Adrenal gland (tissue), 12 donors: ENCODE measurements around the gene CTSS. TPM values are rescaled to one million over a fixed set of nuclear protein-coding genes. Genes with fewer than 3 reads are reported as not detected.

Experiments used
- DNase-seq, 7 donors: peaks; one replicate each; pipeline ENCODE4 v3.0.0-alpha.2; 2019 to 2020
- H3K27ac ChIP-seq, 5 donors: fragments of 200-600 bp; sonication (generic) in 4 of 5; 1 replicate in 3 of 5; 2 replicates in 2 of 5; pipeline versions ENCODE4 v1.5.1 to v1.8.0; 2016 to 2020; ENCODE audit warnings: mild to moderate bottlenecking in 1 of 5
- H3K27me3 ChIP-seq: fragments of 200-600 bp; 2 replicates; pipeline ENCODE4 v1.8.0; 2021
- H3K36me3 ChIP-seq, 2 donors: fragments of 200-600 bp; replicated peaks in 1 of 2; 1 replicate in 1 of 2; 2 replicates in 1 of 2; pipeline versions ENCODE4 v1.5.1 to v1.8.0; 2018 to 2022
- H3K4me1 ChIP-seq, 2 donors: fragments of 200-600 bp; replicated peaks in 1 of 2; 1 replicate in 1 of 2; 2 replicates in 1 of 2; pipeline versions ENCODE4 v1.5.1 to v1.8.0; 2018 to 2021
- H3K4me3 ChIP-seq, 4 donors: fragments of 200-600 bp; sonication (generic) in 3 of 4; one replicate each; pipeline ENCODE4 v1.5.1; 2016 to 2018
- H3K9me3 ChIP-seq, 3 donors: fragments of 200-600 bp; sonication (generic) in 1 of 3; replicated peaks in 1 of 3; 1 replicate in 2 of 3; 2 replicates in 1 of 3; pipeline versions ENCODE4 v1.5.1 to v1.8.0; 2016 to 2021
- CTCF ChIP-seq, 6 experiments: fragments of 450-650 bp in 4 of 6; fragments of 200-600 bp in 2 of 6; sonication (generic) in 1 of 6; IDR thresholded peaks; 1 replicate in 5 of 6; 2 replicates in 1 of 6; pipeline versions ENCODE4 v1.5.1 to v1.8.0; 2016 to 2021; ENCODE audit warnings: antibody characterized with exemption in 6 of 6, mild to moderate bottlenecking in 2 of 6, moderate library complexity in 1 of 6
- POLR2A ChIP-seq, 2 donors: fragments of 450-650 bp; IDR thresholded peaks; one replicate each; pipeline ENCODE4 v1.6.1; 2017; ENCODE audit warnings: antibody characterized with exemption in 2 of 2, mild to moderate bottlenecking in 2 of 2, moderate library complexity in 1 of 2
- WGBS, 4 donors: extraction: QIAGEN DNeasy Blood & Tissue Kit in 2 of 4; methylation state at CpG; one replicate each; pipeline versions ENCODE4 v1.1.5 to v1.1.7; 2013 to 2017; 5-methylcytosine and 5-hydroxymethylcytosine counted together
- intact Hi-C, 2 donors: fragments of 100-400 bp; cut with DNase I; formaldehyde crosslinking; loops; one replicate each; pipeline versions ENCODE4 v1.14.1 to v1.15.0; 2022 to 2023
- polyA plus RNA-seq, 3 donors: library from polyadenylated mRNA; stranded (reverse); fragments of 200-250 nt in 2 of 3; fragments of 350-450 nt in 1 of 3; fragmentation: Illumina TruSeq in 1 of 3; extraction: RNeasy Lipid Tissue Mini Kit (QIAGEN cat#74804) in 1 of 3; gene quantifications; one replicate each; pipeline ENCODE4 v1.2.3, GENCODE V29; 2013 to 2014
- small RNA-seq, 2 donors: library from RNA; depleted of rRNA; stranded (forward); fragments of <200 nt; gene quantifications; one replicate each; pipeline ENCODE3, GENCODE V24; 2016
- total RNA-seq, 9 donors: library from RNA; depleted of rRNA in 4 of 9; stranded (reverse); fragments of >200 nt in 4 of 9; fragments of 120-200 nt in 1 of 9; fragmentation: NEBNext Ultra II Directional in 1 of 9; extraction: Animal tissue kit (Norgen Biotek cat#: 25700) in 1 of 9; gene quantifications; one replicate each; pipeline versions ENCODE4 v1.1.0 to v1.2.4, GENCODE V29; 2013 to 2023
- donor health status: healthy with polysubstance abuse.
- donor health status: Bipolar disorder and iron deficiency.
- donor health status: DM: yes; HTN: yes; CAD: no.
- donor health status: DM: no; HTN: no; CAD: no.
- donor health status: DM: no; HTN: no; CAD: no.
- donor health status: DM: yes; HTN: yes; CAD: no.

CTSS gene
- total and polyA plus RNA-seq, 12 donors, result 12.1 to 175 (median 97.1) TPM

GRCh38 chr1:150688763-150689162 lies 76.8 kb downstream of the CTSS start:
- no peaks in the 10 kb centered on the region for H3K9me3 ChIP-seq
- no peak overlapping the region for H3K27ac ChIP-seq
- no peaks in the 10 kb centered on the region for H3K27me3 ChIP-seq
- no peak for DNase-seq
- 79 to 88% (median 83%) methylated on average over 1 of the region's 1 CpG for WGBS, 4 donors
- TF ChIP-seq CTCF (IDR thresholded peaks at IDR 0.05), result no peak
- TF ChIP-seq POLR2A (IDR thresholded peaks at IDR 0.05), result no peak
- peaks cover 0 to 29% of the 10 kb centered on the region in 2 donors for H3K36me3 ChIP-seq
- intact Hi-C loops, result no loop called here
- H3K4me1 ChIP-seq, result peaks cover 12 to 22% of the 10 kb centered on the region in 2 donors
- no peak overlapping the region for H3K4me3 ChIP-seq

GRCh38 chr1:150686275-150686674 lies 79.3 kb downstream of the CTSS start:
- H3K4me3 ChIP-seq, result no peak overlapping the region
- H3K27me3 ChIP-seq, result no peaks in the 10 kb centered on the region
- intact Hi-C loops, result no loop called here
- H3K4me1 ChIP-seq, result peaks cover 0 to 11% of the 10 kb centered on the region in 2 donors
- H3K9me3 ChIP-seq, result no peaks in the 10 kb centered on the region
- DNase-seq, result no peak
- WGBS, 4 donors, result 96 to 100% (median 98%) methylated on average over 3 of the region's 3 CpGs
- H3K36me3 ChIP-seq, result peaks cover 0 to 10% of the 10 kb centered on the region in 2 donors
- no peak overlapping the region for H3K27ac ChIP-seq
- no peak for TF ChIP-seq CTCF (IDR thresholded peaks at IDR 0.05)
- no peak for TF ChIP-seq POLR2A (IDR thresholded peaks at IDR 0.05)

DNA sequence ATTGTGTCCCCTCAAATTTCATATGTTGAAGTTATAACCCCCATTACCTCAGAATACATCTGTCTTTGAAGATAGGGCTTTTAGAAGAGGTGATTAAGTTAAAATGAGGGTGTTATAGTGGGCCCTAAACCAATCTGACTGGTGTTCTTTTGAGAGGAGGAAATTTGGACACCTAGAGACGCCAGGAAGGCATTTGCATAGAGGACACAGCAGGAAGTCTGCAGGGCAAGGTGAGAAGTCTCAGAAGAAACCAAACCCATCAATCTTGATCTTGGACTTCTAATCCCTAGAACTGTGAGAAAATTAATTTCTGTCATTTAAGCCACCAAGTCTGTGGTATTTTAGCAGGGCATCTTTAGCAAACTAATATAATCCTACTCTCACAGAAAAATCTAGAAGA lies 81.7 kb downstream of the CTSS start:
- peaks cover 0 to 3% of the 10 kb centered on the region in 2 donors for H3K4me1 ChIP-seq
- intact Hi-C loops, result no loop called here
- peaks cover 0 to 3% of the 10 kb centered on the region in 2 donors for H3K36me3 ChIP-seq
- no peak overlapping the region for H3K4me3 ChIP-seq
- H3K27me3 ChIP-seq, result no peaks in the 10 kb centered on the region
- no peak overlapping the region for H3K27ac ChIP-seq
- DNase-seq, result no peak
- WGBS, 4 donors, result 67 to 81% (median 73%) methylated on average over 1 of the region's 1 CpG
- no peaks in the 10 kb centered on the region for H3K9me3 ChIP-seq
- TF ChIP-seq POLR2A (IDR thresholded peaks at IDR 0.05) (no peak), CTCF (IDR thresholded peaks at IDR 0.05) (no peak)

Small RNAs within 50 kb of the gene (small RNA-seq; reads per million reads assigned to genes)
- 0 reads per million in 2 donors for gene RNU6-1042P
- 0 reads per million in 2 donors for gene RNU6-1309P

Other genes starting within 250 kb of the CTSS start
- gene ADAMTSL4, start 216.4 kb downstream of the CTSS start, total RNA-seq, result 10 to 100 TPM in 4 of 9 donors, 1 to 10 TPM in 5; 2.4 to 34.4 (median 6.0) TPM
- 10 to 100 TPM in 2 of 3 donors, 1 to 10 TPM in 1; 1.7 to 31.4 (median 31.1) TPM for gene ADAMTSL4, start 216.4 kb downstream of the CTSS start, polyA plus RNA-seq
- 100 to 1,000 TPM; 101 to 299 (median 199) TPM for gene MCL1, start 186.2 kb downstream of the CTSS start, total RNA-seq
- 100 to 1,000 TPM in 1 of 3 donors, 10 to 100 TPM in 2; 57.4 to 187 (median 90.5) TPM for gene MCL1, start 186.2 kb downstream of the CTSS start, polyA plus RNA-seq
- gene ENSA, start 136.2 kb downstream of the CTSS start, total RNA-seq, result 100 to 1,000 TPM in 6 of 9 donors, 10 to 100 TPM in 3; 91.8 to 167 (median 114) TPM
- 100 to 1,000 TPM in 2 of 3 donors, 10 to 100 TPM in 1; 100.0 to 215 (median 110) TPM for gene ENSA, start 136.2 kb downstream of the CTSS start, polyA plus RNA-seq
- gene GOLPH3L, start 68.6 kb downstream of the CTSS start, total RNA-seq, result 10 to 100 TPM; 19.9 to 45.3 (median 24.9) TPM
- 10 to 100 TPM in 1 of 3 donors, 1 to 10 TPM in 2; 6.7 to 98.3 (median 9.6) TPM for gene GOLPH3L, start 68.6 kb downstream of the CTSS start, polyA plus RNA-seq
- gene HORMAD1, start 44.9 kb downstream of the CTSS start, total RNA-seq, result under 1 TPM in 4 of 9 donors, not detected in 5; 0.14 to 0.46 (median 0.27) TPM
- gene HORMAD1, start 44.9 kb downstream of the CTSS start, polyA plus RNA-seq, result not detected
- gene CTSK, start 42.5 kb upstream of the CTSS start, total RNA-seq, result 10 to 100 TPM in 5 of 9 donors, 1 to 10 TPM in 4; 5.0 to 29.4 (median 10.9) TPM
- 10 to 100 TPM in 2 of 3 donors, 1 to 10 TPM in 1; 7.9 to 27.4 (median 23.9) TPM for gene CTSK, start 42.5 kb upstream of the CTSS start, polyA plus RNA-seq
- 10 to 100 TPM; 28.8 to 68.8 (median 51.5) TPM for gene ARNT, start 110.8 kb upstream of the CTSS start, total RNA-seq
- gene ARNT, start 110.8 kb upstream of the CTSS start, polyA plus RNA-seq, result 10 to 100 TPM; 19.2 to 34.6 (median 21.4) TPM
- gene CTXND2, start 121.4 kb upstream of the CTSS start, total RNA-seq, result not detected
- gene CTXND2, start 121.4 kb upstream of the CTSS start, polyA plus RNA-seq, result not detected
- gene SETDB1, start 160.6 kb upstream of the CTSS start, total RNA-seq, result 10 to 100 TPM; 12.6 to 52.9 (median 33.9) TPM
- gene SETDB1, start 160.6 kb upstream of the CTSS start, polyA plus RNA-seq, result 10 to 100 TPM; 28.9 to 50.4 (median 41.3) TPM
- 100 to 1,000 TPM; 289 to 682 (median 496) TPM for gene CERS2, start 209.1 kb upstream of the CTSS start, total RNA-seq
- 100 to 1,000 TPM; 482 to 547 (median 520) TPM for gene CERS2, start 209.1 kb upstream of the CTSS start, polyA plus RNA-seq
- gene ANXA9, start 216.5 kb upstream of the CTSS start, total RNA-seq, result 1 to 10 TPM in 2 of 9 donors, under 1 TPM in 7; 0.22 to 3.2 (median 0.50) TPM
- under 1 TPM; 0.18 to 0.56 (median 0.40) TPM for gene ANXA9, start 216.5 kb upstream of the CTSS start, polyA plus RNA-seq
- 10 to 100 TPM; 13.3 to 37.5 (median 32.7) TPM for gene MINDY1, start 241.1 kb upstream of the CTSS start, total RNA-seq
- gene MINDY1, start 241.1 kb upstream of the CTSS start, polyA plus RNA-seq, result 10 to 100 TPM in 2 of 3 donors, 1 to 10 TPM in 1; 6.0 to 12.5 (median 12.5) TPM
- gene PRUNE1, start 242.7 kb upstream of the CTSS start, total RNA-seq, result 10 to 100 TPM; 12.3 to 25.7 (median 20.0) TPM
- gene PRUNE1, start 242.7 kb upstream of the CTSS start, polyA plus RNA-seq, result 10 to 100 TPM; 10.2 to 16.1 (median 10.9) TPM